Measurements from ENCODE around the gene LITAF.
"Not testable (repeated sequence)": the region's sequence is repeated elsewhere in the genome, so short reads cannot be mapped to it uniquely, and the experiment has no call there.

Gene LITAF

GRCh38 chr16:11513366-11513765 lies 73.4 kb downstream of the LITAF start:
- not testable (repeated sequence) for DNase-seq

GRCh38 chr16:11511801-11512200 lies 74.9 kb downstream of the LITAF start:
- no peak for DNase-seq

- no peak for DNase-seq
Observed at GRCh38 chr16:11511328-11511727, 75.4 kb downstream of the LITAF start.

GRCh38 chr16:11510178-11510973 lies 76.3 kb downstream of the LITAF start:
- DNase-seq: no peak

DNA sequence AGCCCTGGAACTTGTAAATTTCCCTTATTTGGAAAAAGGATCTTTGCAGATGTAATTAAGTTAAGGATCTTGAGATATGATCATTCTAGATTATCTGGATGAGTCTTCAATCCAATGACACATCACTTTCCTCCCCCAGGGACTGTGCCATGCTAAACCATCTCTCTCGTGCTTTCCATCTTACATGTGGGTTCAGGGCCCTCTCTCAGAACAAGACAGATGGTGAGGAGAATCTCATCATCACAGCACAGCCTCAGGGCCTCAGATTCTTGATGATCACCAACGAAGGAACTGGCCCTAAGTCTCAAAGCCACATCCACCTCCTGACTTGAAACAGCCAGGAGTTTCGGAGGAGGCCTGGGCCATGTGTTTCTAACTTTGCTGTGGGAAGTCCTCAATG lies 78.7 kb downstream of the LITAF start:
- DNase-seq: no peak

- no peak for DNase-seq
Observed at GRCh38 chr16:11507350-11507749, 79.4 kb downstream of the LITAF start.

DNA sequence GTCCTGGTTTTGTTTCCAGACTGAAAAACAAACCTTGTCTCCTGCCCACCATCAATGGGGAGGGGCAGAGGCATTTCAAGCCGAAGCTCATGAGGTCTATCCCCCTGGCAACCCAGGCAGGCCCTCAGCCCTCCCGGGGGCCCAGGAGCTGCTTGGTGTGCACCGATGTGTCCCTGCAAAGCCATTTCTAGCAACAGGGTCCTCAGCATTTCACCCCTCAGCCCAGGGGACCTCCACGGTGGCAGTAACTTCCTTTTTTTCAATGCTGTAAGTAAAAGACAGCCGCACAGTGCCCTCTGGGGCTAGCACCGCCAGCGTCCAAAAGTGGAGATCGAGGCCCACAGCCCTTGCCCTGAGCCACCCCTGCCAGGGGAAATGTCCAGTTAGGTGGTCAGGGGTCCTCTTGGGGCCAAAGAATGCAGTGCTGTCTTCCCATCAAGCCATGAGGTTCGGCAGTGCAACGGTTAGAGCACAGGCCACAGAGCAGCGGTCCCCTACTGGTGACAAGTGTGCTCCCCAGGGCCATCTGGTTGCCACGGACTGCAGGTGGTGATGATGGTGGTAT lies 79.9 kb downstream of the LITAF start:
- no peak for DNase-seq

- not testable (repeated sequence) for DNase-seq
Observed at GRCh38 chr16:11504261-11504660, 82.5 kb downstream of the LITAF start.

DNA sequence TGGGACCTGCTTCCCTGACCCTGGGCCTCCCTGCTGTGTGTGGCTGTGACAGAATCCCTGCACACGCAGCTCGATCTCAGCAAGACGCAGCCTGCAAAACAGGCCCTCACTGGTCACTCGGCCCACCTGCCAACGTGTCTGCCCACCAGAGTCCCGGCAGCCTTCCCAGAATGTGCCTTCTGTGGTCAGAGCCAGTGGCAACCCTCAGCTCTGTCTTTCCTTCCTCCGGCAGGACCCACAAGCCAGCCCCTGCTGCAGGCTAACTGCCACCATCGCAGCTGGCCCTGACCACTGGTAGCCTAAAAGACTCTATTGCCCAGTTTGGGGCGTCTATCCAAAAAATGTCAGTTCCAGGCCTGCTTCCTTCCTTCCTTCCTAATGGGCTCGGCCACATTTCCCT lies 83.2 kb downstream of the LITAF start:
- DNase-seq: no peak

GRCh38 chr16:11502239-11502638 lies 84.5 kb downstream of the LITAF start:
- DNase-seq: no peak

DNA sequence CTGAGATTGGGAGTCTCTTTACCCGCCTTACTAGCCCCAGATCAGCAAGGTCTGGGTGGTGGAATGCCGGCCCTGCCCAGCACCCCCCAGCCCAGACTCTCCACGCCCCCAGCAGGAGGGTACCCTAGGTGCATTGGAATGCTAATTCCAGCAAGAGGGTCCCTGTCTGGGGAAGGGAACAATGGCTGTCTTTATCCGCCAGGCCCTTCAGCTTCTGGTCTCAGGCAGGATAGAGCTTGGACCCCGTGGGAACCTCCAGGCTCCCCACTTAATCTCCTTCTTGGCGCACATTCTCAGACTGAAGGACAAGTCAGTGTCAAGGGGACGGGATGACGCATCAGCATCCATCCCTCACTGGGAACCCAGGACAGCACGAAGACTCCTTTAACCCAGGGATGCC lies 85.1 kb downstream of the LITAF start:
- DNase-seq: no peak

GRCh38 chr16:11500700-11501346 lies 85.9 kb downstream of the LITAF start:
- no peak for DNase-seq

GRCh38 chr16:11499295-11500089 lies 87.2 kb downstream of the LITAF start:
- no peak for DNase-seq

GRCh38 chr16:11498683-11499082 lies 88.0 kb downstream of the LITAF start:
- DNase-seq: peak; percentile 2

GRCh38 chr16:11497851-11498289 lies 88.8 kb downstream of the LITAF start:
- peak; percentile 21 for DNase-seq

Data from NCI-H446 treated with DMSO at 0.1 percent for 48 hours (cell line).